ENCODE results near the gene CLASP1. TPM values are rescaled to one million over a fixed set of nuclear protein-coding genes. Genes with fewer than 3 reads are reported as not detected.
A peak's percentile ranks its signal among the peaks of the same experiment; 100 is the strongest.

The CLASP1 gene
- total RNA-seq, 1 donor from 2014 or later: 60.1 TPM

- DNase-seq: peak; percentile 39
- Histone ChIP-seq H3K36me3 (peaks cover 5% of the 10 kb centered on the region), H3K27me3 (ENCODE audit: low read depth) (no peaks in the 10 kb centered on the region), H3K27ac (replicated peaks) (peak overlapping the region; percentile 96), H3K4me1 (peaks cover 92% of the 10 kb centered on the region), H3K9me3 (replicated peaks) (no peaks in the 10 kb centered on the region), H3K4me3 (peak overlapping the region; percentile 94)
- intact Hi-C loops (cut with micrococcal nuclease): loop anchor here (1.0 kb wide), 1 partner anchor 52 kb away; no protein-coding TSS in a partner anchor
- TF ChIP-seq, protein P1, sequence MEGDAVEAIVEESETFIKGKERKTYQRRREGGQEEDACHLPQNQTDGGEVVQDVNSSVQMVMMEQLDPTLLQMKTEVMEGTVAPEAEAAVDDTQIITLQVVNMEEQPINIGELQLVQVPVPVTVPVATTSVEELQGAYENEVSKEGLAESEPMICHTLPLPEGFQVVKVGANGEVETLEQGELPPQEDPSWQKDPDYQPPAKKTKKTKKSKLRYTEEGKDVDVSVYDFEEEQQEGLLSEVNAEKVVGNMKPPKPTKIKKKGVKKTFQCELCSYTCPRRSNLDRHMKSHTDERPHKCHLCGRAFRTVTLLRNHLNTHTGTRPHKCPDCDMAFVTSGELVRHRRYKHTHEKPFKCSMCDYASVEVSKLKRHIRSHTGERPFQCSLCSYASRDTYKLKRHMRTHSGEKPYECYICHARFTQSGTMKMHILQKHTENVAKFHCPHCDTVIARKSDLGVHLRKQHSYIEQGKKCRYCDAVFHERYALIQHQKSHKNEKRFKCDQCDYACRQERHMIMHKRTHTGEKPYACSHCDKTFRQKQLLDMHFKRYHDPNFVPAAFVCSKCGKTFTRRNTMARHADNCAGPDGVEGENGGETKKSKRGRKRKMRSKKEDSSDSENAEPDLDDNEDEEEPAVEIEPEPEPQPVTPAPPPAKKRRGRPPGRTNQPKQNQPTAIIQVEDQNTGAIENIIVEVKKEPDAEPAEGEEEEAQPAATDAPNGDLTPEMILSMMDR (IDR thresholded peaks at IDR 0.05; ENCODE audit: borderline replicate concordance): no peak
These were observed 785 bp downstream of the CLASP1 start for GRCh38 chr2:121648206-121649148.

DNA sequence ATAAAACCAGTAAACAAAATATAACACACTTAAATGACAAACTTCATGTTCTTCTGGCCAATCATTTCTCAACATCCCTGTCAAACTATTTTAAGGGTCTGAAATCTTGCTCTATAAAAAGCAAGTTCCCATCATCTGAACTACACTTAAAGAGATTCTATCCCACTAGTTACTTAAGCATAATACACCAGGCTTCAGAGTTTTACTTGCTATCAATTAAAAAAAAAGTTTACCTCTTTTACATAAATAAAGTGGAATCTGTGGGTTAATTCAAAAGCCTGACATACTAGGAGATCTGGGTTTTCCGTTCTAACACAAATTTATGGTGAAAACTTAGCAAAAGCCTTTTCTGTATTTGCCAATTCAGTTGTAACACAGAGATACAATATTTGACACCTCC lies 1.9 kb downstream of the CLASP1 start:
- Histone ChIP-seq H3K27ac (replicated peaks) (peak overlapping the region; percentile 96), H3K9me3 (replicated peaks) (no peaks in the 10 kb centered on the region), H3K27me3 (ENCODE audit: low read depth) (no peaks in the 10 kb centered on the region), H3K4me3 (peak overlapping the region; percentile 94), H3K36me3 (peaks cover 2% of the 10 kb centered on the region), H3K4me1 (peaks cover 93% of the 10 kb centered on the region)
- no peak for DNase-seq
- TF ChIP-seq, protein P1 (IDR thresholded peaks at IDR 0.05; ENCODE audit: borderline replicate concordance): no peak
- intact Hi-C loops (cut with micrococcal nuclease): no loop called here

DNA sequence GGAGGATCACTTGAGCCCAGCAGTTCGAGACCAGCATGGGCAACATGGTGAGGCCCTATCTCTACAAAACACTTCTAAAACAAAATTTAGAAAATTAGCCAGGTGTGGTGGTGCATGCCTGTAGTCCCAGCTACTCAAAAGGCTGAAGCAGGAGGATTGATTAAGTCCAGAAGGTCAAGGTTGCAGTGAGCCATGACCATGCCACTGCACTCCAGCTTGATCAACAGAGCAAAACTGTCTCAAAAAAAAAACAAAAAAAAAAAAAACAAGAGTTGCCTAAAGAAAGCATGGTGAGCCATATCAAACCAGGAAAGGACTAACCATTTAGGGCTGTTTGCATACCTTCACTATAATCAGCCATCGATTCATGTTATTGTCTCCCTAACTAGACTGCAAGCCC lies 4.5 kb downstream of the CLASP1 start:
- Histone ChIP-seq H3K27ac (replicated peaks) (peak overlapping the region; percentile 96), H3K27me3 (ENCODE audit: low read depth) (no peaks in the 10 kb centered on the region), H3K4me3 (no peak overlapping the region), H3K9me3 (replicated peaks) (no peaks in the 10 kb centered on the region), H3K36me3 (no peaks in the 10 kb centered on the region), H3K4me1 (peaks cover 85% of the 10 kb centered on the region)
- TF ChIP-seq, protein P1 (IDR thresholded peaks at IDR 0.05; ENCODE audit: borderline replicate concordance): no peak
- no peak for DNase-seq
- intact Hi-C loops (cut with micrococcal nuclease): loop anchor here (5.0 kb wide), 1 partner anchor 112 kb away; the partner anchor contains the start of gene RNU4ATAC

GRCh38 chr2:121643877-121644276 lies 5.4 kb downstream of the CLASP1 start:
- peaks cover 82% of the 10 kb centered on the region for H3K4me1 ChIP-seq
- no peak overlapping the region for H3K27ac ChIP-seq (replicated peaks)

More at GRCh38 chr2:121643877-121644276, 5.4 kb downstream of the CLASP1 start:
- TF ChIP-seq, protein P1 (IDR thresholded peaks at IDR 0.05; ENCODE audit: borderline replicate concordance): no peak
- Histone ChIP-seq H3K9me3 (replicated peaks) (no peaks in the 10 kb centered on the region), H3K4me3 (no peak overlapping the region), H3K36me3 (peaks cover 5% of the 10 kb centered on the region), H3K27me3 (ENCODE audit: low read depth) (no peaks in the 10 kb centered on the region)
- intact Hi-C loops (cut with micrococcal nuclease): loop anchor here (5.0 kb wide), 1 partner anchor 112 kb away; the partner anchor contains the start of gene RNU4ATAC
- no peak for DNase-seq

All from left ventricle myocardium inferior (tissue), 1 donor.